ENCODE data around the gene USP48.

- TF ChIP-seq FOXK2 (IDR thresholded peaks at IDR 0.05) (no peak), PKNOX1 (IDR thresholded peaks at IDR 0.05) (no peak), SP1 (IDR thresholded peaks at IDR 0.05) (no peak), ARNT (IDR thresholded peaks at IDR 0.05) (no peak), NFRKB (IDR thresholded peaks at IDR 0.05) (no peak), LEF1 (IDR thresholded peaks at IDR 0.05; ENCODE audit: borderline replicate concordance) (no peak), SUZ12 (IDR thresholded peaks at IDR 0.05) (no peak), FOXM1 (IDR thresholded peaks at IDR 0.05; ENCODE audit: borderline replicate concordance) (no peak), HDGF (IDR thresholded peaks at IDR 0.05; ENCODE audit: borderline replicate concordance) (no peak), ELF4 (IDR thresholded peaks at IDR 0.05) (no peak), BHLHE40 (IDR thresholded peaks at IDR 0.05; ENCODE audit: borderline replicate concordance) (no peak), TARDBP (IDR thresholded peaks at IDR 0.05) (no peak), CTBP1 (IDR thresholded peaks at IDR 0.05; ENCODE audit: borderline replicate concordance) (no peak), FOXA1 (IDR thresholded peaks at IDR 0.05) (no peak)
Measured at GRCh38 chr1:21659924-21660326, 123.0 kb downstream of the USP48 start.
